SK-N-MC (cell line): ENCODE data around the gene RPS6KL1.

Experiments used
- DNase-seq: peaks from one replicate; pipeline ENCODE4 v3.0.0-alpha.2; 2011; ENCODE audit warnings: low read depth, low spot score
- H3K27ac ChIP-seq: fragments of 200-600 bp; sonication (generic); 2 replicates; pipeline ENCODE4 v1.5.1; 2016; ENCODE audit warnings: mixed run types
- H3K36me3 ChIP-seq: fragments of 200-600 bp; sonication (generic); 2 replicates; pipeline ENCODE4 v1.6.1; 2017; ENCODE audit warnings: antibody characterized with exemption, low read length, mixed read lengths; ENCODE audit not compliant: insufficient read depth
- H3K4me3 ChIP-seq: fragments of 200-600 bp; sonication (generic); 2 replicates; pipeline ENCODE4 v1.5.1; 2016
- H3K9ac ChIP-seq: fragments of 200-600 bp; sonication (generic); 2 replicates; pipeline ENCODE4 v1.8.0; 2017; ENCODE audit warnings: mixed run types, mixed read lengths; ENCODE audit not compliant: insufficient read length
- H3K9me3 ChIP-seq: fragments of 200-600 bp; sonication (generic); 2 replicates; pipeline ENCODE4 v1.6.1; 2017; ENCODE audit warnings: low read depth, mild to moderate bottlenecking, antibody characterized with exemption, low read length, moderate library complexity, mixed read lengths
- EZH2 ChIP-seq: fragments of 200-600 bp; sonication (generic); IDR thresholded peaks from one replicate; pipeline ENCODE4 v1.6.1; 2017; ENCODE audit warnings: antibody characterized with exemption
- FOXP2 ChIP-seq: optimal IDR thresholded peaks from 2 replicates; pipeline ENCODE3; 2011; ENCODE audit warnings: mild to moderate bottlenecking, moderate library complexity; ENCODE audit not compliant: insufficient read depth; ENCODE audit errors: extremely low read length, control extremely low read depth
- POLR2AphosphoS5 ChIP-seq: IDR thresholded peaks from 2 replicates; pipeline ENCODE4 v1.6.1; 2012; ENCODE audit warnings: mild to moderate bottlenecking, low read depth, low read length, borderline replicate concordance

The RPS6KL1 gene

DNA sequence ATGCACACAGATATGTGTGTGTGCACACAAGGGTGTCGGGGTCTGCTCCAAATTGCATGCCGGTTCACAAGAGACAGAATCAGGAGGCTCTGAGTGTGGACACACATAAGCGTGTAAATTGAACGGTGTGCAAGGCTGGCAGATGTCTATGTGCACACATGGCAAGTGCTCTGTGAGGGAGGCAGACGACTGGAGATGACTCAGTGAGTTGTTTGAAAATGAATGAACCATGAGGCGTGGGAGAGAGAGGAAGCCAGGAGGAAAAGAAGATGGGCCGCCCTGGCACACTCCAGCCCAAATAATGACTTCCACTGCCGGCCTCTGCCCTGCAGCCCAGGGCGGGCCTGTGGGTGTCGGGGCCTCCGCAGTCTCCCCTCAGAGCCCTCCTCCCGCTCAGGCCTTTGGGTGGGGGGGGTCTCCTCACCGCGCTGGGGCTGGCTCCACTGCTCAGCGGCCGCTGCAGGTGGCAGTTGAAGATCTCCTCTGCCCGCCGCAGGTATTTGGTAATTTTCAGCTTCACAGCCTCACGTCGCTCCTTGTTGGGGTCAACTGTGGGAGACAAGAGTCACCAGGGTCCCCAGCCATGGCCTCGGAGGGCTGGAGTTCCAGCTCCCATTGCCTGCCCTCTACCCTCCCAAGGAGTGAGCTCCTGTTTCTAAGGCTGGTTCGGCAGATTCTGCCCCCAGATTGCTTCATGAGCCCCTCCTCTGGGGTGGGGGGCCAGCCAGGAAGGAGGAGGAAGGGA is 3.5 kb downstream of the RPS6KL1 start:
- no peaks in the 10 kb centered on the region for H3K9me3 ChIP-seq
- no peak overlapping the region for H3K27ac ChIP-seq
- no peak overlapping the region for H3K4me3 ChIP-seq
- no peak overlapping the region for H3K9ac ChIP-seq
- TF ChIP-seq POLR2AphosphoS5 (no peak), FOXP2 (no peak), EZH2 (no peak)
- H3K36me3 ChIP-seq, result no peaks in the 10 kb centered on the region
- DNase-seq, result no peak

DNA sequence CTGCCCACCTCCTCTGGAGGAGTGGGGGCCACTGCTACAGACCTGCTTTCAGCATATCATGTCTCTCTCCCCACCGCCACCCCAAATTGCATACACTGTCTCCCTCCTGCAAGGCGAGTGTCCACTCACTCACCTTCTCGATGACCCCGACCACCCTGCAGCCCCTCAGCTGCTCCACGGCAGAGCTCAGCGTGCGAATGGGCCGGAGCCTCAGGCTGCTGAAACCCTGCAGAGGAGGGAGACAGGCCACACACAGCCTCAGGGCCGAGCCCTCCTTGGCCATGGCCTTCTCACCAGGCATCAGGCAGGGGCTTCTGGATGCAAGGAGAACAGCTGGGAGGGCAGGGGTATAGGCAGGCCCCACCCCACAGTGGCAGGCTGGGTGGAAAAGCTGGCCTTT is 4.7 kb downstream of the RPS6KL1 start:
- H3K9me3 ChIP-seq, result no peaks in the 10 kb centered on the region
- no peaks in the 10 kb centered on the region for H3K36me3 ChIP-seq
- TF ChIP-seq POLR2AphosphoS5 (no peak), FOXP2 (no peak), EZH2 (no peak)
- H3K9ac ChIP-seq, result no peak overlapping the region
- DNase-seq, result no peak
- no peak overlapping the region for H3K4me3 ChIP-seq
- no peak overlapping the region for H3K27ac ChIP-seq

GRCh38 chr14:74917646-74918081 is 5.4 kb downstream of the RPS6KL1 start:
- H3K9ac ChIP-seq, result peak overlapping the region; percentile 33
- DNase-seq, result no peak
- peak overlapping the region; percentile 21; the same call in 1 of the 2 replicates for H3K27ac ChIP-seq
- no peaks in the 10 kb centered on the region for H3K9me3 ChIP-seq
- no peak overlapping the region for H3K4me3 ChIP-seq
- no peak for TF ChIP-seq POLR2AphosphoS5
- no peak for TF ChIP-seq EZH2
- TF ChIP-seq FOXP2, result no peak
- H3K36me3 ChIP-seq, result no peaks in the 10 kb centered on the region

- no peak for TF ChIP-seq EZH2
- H3K9ac ChIP-seq, result peak overlapping the region; percentile 33
Measured at GRCh38 chr14:74917178-74917543, 5.9 kb downstream of the RPS6KL1 start.

DNA sequence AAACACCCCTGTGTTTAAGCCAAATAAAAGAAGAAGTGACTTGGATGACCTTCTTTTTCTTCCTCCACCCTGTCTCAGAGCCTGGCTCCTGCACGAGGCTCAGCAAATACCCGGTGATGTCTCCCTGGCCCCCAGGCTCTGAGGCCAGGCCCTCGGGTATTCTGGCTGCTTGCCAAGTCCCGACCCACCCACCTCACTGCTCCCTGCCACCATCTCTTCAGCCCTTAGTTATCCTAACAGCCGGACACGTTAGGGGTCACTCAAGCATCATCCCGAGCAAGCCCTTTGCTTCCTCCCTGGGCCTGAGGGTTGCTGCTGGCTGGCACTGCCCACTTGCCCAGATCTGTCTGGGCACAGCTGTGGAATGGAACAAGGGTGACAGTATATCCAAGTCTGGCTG is 7.2 kb downstream of the RPS6KL1 start:
- no peak for DNase-seq
- H3K9me3 ChIP-seq, result no peaks in the 10 kb centered on the region
- no peaks in the 10 kb centered on the region for H3K36me3 ChIP-seq
- TF ChIP-seq EZH2 (no peak), POLR2AphosphoS5 (no peak), FOXP2 (no peak)
- no peak overlapping the region for H3K9ac ChIP-seq
- H3K4me3 ChIP-seq, result no peak overlapping the region
- H3K27ac ChIP-seq, result no peak overlapping the region

More at GRCh38 chr14:74917178-74917543, 5.9 kb downstream of the RPS6KL1 start:
- no peaks in the 10 kb centered on the region for H3K9me3 ChIP-seq
- H3K4me3 ChIP-seq, result no peak overlapping the region
- no peak for DNase-seq
- H3K27ac ChIP-seq, result peak overlapping the region; percentile 21; the same call in 1 of the 2 replicates
- H3K36me3 ChIP-seq, result no peaks in the 10 kb centered on the region

DNA sequence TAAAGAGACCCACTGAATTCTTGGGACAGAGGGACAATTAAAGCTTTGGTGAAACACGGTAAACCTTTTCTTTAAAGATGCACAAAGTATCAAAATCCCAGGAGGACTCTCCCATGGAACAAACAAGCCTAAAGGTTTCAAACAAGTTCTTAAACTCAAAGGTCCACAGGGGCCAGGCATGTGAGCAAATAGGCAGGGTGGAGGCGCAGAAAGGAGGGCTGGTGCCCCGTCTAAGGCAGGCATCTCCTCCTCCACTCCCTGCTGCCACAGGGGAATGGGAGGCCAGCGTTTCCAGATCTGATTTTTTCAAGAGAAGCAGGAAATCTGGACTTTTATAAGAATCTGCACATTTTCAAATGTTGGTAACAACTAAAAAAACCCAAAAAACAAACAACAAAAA is 7.6 kb downstream of the RPS6KL1 start:
- H3K36me3 ChIP-seq, result no peaks in the 10 kb centered on the region
- TF ChIP-seq POLR2AphosphoS5, result no peak
- TF ChIP-seq EZH2, result no peak
- TF ChIP-seq FOXP2, result no peak
- H3K27ac ChIP-seq, result no peak overlapping the region
- no peak overlapping the region for H3K9ac ChIP-seq
- no peaks in the 10 kb centered on the region for H3K9me3 ChIP-seq
- DNase-seq, result no peak
- no peak overlapping the region for H3K4me3 ChIP-seq

- H3K9me3 ChIP-seq, result no peaks in the 10 kb centered on the region
- no peak overlapping the region for H3K4me3 ChIP-seq
- H3K27ac ChIP-seq, result 0 out of 2 replicates have a peak overlapping the region, but pooled peaks have one; percentile 8
- H3K9ac ChIP-seq, result no peak overlapping the region
- no peaks in the 10 kb centered on the region for H3K36me3 ChIP-seq
- TF ChIP-seq POLR2AphosphoS5 (no peak), FOXP2 (no peak), EZH2 (no peak)
- no peak for DNase-seq
Measured at GRCh38 chr14:74913986-74914573, 9.0 kb downstream of the RPS6KL1 start.

DNA sequence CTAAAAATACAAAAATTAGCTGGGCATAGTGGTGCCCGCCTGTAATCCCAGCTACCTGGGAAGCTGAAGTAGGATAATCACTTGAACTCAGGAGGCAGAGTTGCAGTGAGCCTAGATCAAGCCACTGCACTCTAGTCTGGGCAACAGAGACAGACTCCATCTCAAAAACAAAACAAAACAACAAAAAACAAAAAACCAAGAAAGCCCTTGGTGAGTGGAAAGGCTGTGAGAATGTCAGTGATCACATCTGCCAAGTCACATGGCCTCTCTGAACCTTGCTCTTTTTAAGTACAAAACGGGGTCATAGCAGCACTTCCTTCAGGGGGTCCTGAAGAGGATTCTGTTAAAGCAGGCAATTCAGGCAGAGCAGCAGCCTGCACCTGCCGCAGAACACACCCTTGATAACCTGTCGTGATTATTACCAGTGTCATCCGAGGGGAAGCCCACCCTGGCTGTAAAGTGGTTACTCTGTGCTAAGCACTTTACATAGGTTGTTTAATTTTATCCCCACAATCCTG is 9.6 kb downstream of the RPS6KL1 start:
- H3K9me3 ChIP-seq, result no peaks in the 10 kb centered on the region
- H3K9ac ChIP-seq, result no peak overlapping the region
- TF ChIP-seq FOXP2, result no peak
- TF ChIP-seq POLR2AphosphoS5, result no peak
- TF ChIP-seq EZH2, result no peak
- DNase-seq, result no peak
- H3K36me3 ChIP-seq, result no peaks in the 10 kb centered on the region
- no peak overlapping the region for H3K4me3 ChIP-seq
- no peak overlapping the region for H3K27ac ChIP-seq

DNA sequence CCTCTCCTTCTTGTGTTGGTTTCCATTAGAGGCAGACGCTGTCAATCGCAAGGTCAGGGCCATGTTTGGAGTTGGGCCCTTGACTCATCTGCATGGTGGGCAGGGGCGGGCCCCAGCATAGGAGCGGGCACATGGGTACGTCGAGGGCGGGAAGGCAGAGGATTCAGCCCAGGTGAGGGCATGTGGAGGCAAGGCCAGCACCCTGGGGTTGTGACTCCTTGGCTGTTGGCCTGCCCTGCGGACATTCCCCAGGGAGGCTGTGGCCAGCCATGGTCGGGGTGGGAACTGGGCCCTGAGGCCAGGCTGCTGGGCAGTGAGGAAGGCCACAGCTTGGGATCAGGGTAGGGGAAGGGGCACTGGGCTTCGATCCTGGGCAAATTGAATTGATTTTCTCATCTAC is 10.3 kb downstream of the RPS6KL1 start:
- H3K27ac ChIP-seq, result no peak overlapping the region
- H3K36me3 ChIP-seq, result no peaks in the 10 kb centered on the region
- no peaks in the 10 kb centered on the region for H3K9me3 ChIP-seq
- H3K9ac ChIP-seq, result no peak overlapping the region
- DNase-seq, result no peak
- TF ChIP-seq POLR2AphosphoS5 (no peak), EZH2 (no peak), FOXP2 (no peak)
- H3K4me3 ChIP-seq, result no peak overlapping the region
